Measurements from ENCODE around the gene PDE6H.

DNA sequence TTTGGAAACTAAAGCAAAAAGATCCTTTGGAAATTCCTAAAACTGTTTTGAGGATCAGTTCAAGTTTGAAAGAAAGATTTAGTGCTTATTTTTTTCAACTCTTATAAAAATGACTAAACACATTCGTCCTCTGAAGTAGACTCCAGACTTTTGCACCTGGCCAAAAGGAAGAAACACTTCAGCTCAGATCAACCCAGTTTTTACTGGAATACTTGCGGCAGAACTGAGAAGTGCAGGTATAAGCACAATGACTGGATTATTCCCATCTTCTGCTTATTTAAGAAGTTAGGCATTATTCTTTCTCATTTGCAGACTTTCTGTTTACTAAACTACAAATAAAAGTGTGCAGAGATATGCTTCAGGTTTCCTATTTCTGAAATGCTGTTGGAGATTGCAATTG, 41.9 kb downstream of the PDE6H start:
- TF ChIP-seq, protein P1, sequence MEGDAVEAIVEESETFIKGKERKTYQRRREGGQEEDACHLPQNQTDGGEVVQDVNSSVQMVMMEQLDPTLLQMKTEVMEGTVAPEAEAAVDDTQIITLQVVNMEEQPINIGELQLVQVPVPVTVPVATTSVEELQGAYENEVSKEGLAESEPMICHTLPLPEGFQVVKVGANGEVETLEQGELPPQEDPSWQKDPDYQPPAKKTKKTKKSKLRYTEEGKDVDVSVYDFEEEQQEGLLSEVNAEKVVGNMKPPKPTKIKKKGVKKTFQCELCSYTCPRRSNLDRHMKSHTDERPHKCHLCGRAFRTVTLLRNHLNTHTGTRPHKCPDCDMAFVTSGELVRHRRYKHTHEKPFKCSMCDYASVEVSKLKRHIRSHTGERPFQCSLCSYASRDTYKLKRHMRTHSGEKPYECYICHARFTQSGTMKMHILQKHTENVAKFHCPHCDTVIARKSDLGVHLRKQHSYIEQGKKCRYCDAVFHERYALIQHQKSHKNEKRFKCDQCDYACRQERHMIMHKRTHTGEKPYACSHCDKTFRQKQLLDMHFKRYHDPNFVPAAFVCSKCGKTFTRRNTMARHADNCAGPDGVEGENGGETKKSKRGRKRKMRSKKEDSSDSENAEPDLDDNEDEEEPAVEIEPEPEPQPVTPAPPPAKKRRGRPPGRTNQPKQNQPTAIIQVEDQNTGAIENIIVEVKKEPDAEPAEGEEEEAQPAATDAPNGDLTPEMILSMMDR (IDR thresholded peaks at IDR 0.05) = no peak
- TF ChIP-seq ZFX (IDR thresholded peaks at IDR 0.05; ENCODE audit: borderline replicate concordance) = no peak

Measured in 22Rv1 (cell line).